ENCODE results near the gene SH3GL3.

The SH3GL3 gene

DNA sequence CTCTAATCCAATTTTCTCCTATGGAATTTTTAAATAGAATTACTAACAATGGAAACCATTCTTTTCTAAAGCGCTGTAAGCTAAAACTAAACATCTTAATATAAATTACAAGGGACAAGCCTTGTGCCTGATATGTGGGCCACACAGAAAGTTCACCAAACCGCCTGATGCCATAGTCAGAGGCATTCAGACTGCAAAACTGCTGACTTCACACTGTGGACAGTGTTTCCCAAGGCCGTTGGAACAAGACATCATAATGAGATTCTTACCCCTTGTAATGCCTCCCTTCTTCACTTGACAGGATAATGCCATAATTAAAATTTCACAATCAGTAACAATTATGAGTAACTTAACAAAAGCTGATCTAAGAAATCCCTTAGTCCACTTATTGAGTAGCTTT is 14.9 kb downstream of the SH3GL3 start:
- DNase-seq (ENCODE audit: low spot score), result no peak
- FAIRE-seq, result no peak

- no peak for FAIRE-seq
- no peak for DNase-seq (ENCODE audit: low spot score)
Observed at GRCh38 chr15:83462953-83463433, 15.9 kb downstream of the SH3GL3 start.

DNA sequence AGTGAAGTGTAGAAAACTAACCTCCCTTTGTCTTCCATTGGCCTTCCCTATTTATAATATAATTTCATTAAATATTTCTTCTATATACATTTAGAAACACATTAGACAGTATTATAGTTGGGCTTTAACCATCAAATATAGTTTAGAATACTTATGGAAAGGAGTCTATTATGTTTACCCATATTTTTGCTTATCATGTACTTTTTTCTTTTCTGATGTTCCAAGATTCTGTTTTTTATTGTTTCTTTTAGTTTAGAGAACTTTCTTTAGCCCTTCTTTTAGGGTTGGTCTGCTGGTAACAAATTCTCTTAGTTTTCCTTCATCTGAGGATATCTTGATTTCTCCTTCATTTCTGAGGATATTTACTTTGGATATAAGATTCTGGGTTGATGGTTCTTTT is 23.7 kb downstream of the SH3GL3 start:
- FAIRE-seq (no peak), DNase-seq (ENCODE audit: low spot score) (no peak)

DNA sequence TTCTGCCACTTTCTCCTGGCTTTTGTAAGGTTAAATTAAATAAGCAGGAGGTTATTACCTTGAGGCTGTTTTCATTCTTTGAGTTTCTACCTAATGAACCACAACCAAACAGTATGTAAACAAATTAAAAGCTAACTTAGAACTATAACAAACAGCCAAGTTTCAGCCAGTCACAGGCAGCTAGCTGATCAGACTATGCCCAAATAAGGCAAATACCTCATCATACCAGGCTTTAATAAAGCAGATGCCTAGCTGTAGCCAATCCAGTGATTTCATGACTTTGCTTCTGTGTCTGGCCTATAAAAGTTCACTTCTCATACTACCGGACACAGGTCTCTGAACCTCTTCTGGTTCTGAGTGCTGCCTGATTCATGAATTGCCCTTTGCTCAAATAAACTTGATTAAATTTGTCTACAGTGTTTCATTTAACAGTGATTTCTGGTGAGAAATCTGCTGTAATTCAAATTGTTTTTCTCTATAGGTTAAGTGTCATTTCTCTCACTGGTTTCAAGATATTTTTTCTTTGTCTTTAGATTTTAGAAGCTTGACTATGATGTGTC is 24.2 kb downstream of the SH3GL3 start:
- FAIRE-seq, result no peak
- DNase-seq (ENCODE audit: low spot score), result no peak

- FAIRE-seq, result no peak
- no peak for DNase-seq (ENCODE audit: low spot score)
Observed at GRCh38 chr15:83472151-83472550, 25.0 kb downstream of the SH3GL3 start.

DNA sequence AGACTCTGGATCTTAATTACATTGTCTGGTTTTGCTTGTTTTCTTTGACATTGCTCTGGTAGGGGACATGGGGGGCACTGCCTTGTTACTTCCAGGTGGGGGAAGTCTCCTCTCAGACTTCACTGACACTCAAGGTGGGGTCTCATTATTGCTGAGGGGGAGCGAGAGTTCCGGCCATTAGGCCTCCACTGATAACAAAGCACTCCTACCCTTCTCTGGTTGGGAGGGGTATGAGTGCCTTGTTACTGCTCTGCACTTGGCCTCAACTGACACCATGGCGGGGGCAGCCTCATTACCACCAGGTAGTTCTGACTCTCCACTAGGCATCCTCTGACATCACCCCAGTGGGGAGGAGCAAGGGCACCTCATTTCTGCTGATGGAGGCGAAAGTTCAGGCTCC is 25.7 kb downstream of the SH3GL3 start:
- no peak for DNase-seq (ENCODE audit: low spot score)
- FAIRE-seq, result no peak

- FAIRE-seq (no peak), DNase-seq (ENCODE audit: low spot score) (no peak)
Observed at GRCh38 chr15:83474578-83474977, 27.4 kb downstream of the SH3GL3 start.

DNA sequence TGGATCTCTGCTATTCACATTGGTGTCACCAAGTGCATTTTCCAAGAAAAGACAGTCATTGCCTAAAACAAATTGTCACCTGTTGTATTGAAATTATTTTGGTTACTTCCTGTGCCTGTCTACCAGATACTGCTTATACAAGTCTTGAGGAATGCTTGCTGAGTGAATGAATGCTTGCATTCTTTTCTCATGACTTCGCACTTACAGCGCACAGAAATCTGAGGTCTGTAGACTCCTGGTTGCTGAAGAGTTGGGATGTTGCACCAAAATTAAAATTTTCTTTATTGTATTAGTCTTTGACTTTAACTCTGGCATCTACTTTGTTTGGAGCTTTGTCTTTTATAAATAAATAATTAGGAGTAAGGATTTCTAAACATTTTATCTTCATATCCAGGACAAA is 28.4 kb downstream of the SH3GL3 start:
- no peak for FAIRE-seq
- DNase-seq (ENCODE audit: low spot score), result peak; percentile 42

DNA sequence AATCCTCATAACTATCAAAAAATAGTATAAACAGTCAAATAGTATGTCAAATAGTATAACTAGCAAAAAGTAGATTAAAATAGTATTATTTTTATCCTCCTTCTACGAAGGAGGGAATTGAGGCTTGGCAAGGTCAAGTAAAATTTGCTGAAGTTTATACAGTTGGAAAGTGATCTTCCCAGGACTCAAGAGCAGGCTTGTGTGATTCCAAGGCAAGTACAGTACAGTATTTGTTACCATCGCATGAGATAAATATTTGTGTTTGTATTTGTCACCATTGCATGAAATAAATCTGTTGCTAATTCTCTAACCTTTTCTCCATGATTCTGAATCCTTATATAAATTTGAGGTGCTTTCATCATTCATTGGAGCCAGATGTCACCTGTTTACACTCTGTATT is 28.9 kb downstream of the SH3GL3 start:
- DNase-seq (ENCODE audit: low spot score) (no peak), FAIRE-seq (no peak)

- no peak for FAIRE-seq
Observed at GRCh38 chr15:83476708-83477107, 29.6 kb downstream of the SH3GL3 start.

DNA sequence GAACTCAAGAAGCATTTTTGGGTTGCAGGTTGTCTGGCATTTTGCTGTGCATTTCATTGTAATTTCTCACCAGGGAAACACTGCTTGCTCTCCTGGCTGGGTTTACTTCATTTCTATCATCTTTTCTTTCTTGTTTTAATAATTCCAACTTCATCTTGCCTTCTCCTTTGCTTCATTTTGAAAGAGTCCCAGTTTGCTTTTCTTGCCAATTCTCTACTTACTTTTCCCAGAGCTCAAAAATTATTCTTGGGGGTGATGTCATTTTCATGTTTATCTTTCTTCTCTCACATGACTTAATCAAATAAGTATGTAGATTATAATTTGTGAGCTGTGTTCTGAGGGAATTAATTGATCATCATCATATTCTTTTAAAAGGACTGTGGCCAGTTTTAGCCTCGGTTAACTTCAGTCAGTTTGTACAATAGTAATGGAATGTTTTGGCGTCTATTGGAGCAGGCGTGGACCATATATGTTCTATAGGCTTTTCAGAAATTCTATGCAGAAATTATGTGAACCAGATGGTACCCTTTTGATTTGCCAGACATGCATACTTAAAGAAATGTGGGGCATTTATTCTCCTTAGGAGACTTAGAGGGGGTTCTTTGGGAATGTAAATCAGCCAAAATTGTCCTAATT is 30.1 kb downstream of the SH3GL3 start:
- FAIRE-seq (no peak), DNase-seq (ENCODE audit: low spot score) (no peak)

More at GRCh38 chr15:83476708-83477107, 29.6 kb downstream of the SH3GL3 start:
- no peak for DNase-seq (ENCODE audit: low spot score)

- FAIRE-seq, result no peak
- DNase-seq (ENCODE audit: low spot score), result no peak
Observed at GRCh38 chr15:83477808-83478537, 30.8 kb downstream of the SH3GL3 start.

- no peak for DNase-seq (ENCODE audit: low spot score)
- no peak for FAIRE-seq
Observed at GRCh38 chr15:83483612-83484011, 36.5 kb downstream of the SH3GL3 start.

DNA sequence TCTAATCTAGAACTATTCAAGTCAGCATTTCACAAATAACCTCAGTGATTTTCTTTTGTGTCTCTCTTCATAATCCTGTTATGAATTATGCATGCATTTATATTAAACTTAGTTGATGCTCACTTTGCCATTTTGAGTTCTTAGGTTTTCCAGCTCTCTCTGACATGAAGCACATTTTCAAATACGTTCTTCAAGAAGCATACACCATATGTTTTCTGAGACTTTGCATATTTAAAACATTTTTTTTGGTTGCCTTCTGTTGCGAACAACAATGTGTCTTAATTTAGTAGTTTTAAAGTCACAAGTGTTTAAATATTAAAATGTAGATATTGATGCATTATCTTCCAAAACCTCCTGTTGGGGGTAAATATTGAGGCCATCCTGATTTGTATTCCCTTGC is 37.5 kb downstream of the SH3GL3 start:
- FAIRE-seq, result no peak
- no peak for DNase-seq (ENCODE audit: low spot score)

- DNase-seq (ENCODE audit: low spot score), result no peak
- no peak for FAIRE-seq
Observed at GRCh38 chr15:83486363-83486762, 39.2 kb downstream of the SH3GL3 start.

- DNase-seq (ENCODE audit: low spot score), result no peak
- no peak for FAIRE-seq
Observed at GRCh38 chr15:83487519-83487918, 40.4 kb downstream of the SH3GL3 start.

DNA sequence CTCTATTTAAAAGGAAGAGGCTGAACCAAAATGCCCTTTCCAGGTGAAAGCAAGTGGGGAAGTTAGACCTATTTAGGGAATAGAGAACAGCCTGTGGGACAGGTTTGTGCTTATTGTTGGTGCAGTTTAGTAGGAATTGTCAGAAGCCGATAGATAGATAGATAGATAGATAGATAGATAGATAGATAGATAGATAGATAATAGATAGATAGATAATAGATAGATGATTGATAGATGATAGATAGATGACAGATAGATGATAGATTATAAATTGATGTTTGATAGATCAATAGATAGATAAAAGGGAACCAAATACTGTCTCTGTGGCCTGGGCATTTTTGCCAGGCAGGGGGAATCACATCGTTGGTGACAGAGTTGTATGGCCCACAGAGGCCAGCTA is 42.5 kb downstream of the SH3GL3 start:
- DNase-seq (ENCODE audit: low spot score) (no peak), FAIRE-seq (no peak)

DNA sequence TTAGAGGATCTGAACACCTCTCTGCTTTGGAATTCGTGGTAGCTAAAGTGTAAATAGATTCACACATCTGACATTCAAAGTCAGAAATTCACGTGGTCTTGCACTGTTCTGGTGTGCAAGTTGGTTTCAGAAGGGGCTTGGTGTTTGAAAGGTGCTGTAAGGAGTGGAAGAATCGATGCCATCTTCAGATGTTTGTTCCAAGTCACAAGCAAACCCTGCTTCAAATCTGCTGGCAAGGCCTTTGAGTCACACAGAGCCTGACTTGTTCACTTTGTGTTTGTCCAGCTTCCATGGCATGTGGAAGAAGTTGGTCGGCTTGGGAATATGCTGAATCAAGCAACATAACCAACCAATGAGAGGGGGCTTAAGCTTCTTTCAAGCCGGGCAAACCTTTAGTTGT is 44.3 kb downstream of the SH3GL3 start:
- no peak for DNase-seq (ENCODE audit: low spot score)
- no peak for FAIRE-seq

GRCh38 chr15:83496766-83497165 is 49.6 kb downstream of the SH3GL3 start:
- FAIRE-seq (no peak), DNase-seq (ENCODE audit: low spot score) (no peak)

DNA sequence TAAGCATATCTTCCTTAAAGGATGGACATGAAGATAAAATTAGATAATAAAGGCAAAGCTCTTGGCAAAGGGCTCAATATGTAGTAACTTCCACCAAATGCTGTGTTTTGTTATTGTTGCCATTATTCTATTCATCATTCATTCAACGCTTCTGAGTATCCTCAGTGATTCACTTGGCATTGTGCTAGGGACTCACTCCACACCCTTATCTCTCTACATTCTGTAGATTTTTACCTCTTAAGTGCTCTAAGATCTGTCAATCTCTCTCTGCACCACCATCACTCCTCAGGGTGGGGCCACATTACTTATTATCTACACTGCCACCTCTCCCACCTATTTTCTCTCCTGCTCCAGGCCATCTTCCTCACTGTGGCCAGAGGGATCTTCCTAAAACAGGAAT is 51.2 kb downstream of the SH3GL3 start:
- FAIRE-seq (no peak), DNase-seq (ENCODE audit: low spot score) (no peak)

DNA sequence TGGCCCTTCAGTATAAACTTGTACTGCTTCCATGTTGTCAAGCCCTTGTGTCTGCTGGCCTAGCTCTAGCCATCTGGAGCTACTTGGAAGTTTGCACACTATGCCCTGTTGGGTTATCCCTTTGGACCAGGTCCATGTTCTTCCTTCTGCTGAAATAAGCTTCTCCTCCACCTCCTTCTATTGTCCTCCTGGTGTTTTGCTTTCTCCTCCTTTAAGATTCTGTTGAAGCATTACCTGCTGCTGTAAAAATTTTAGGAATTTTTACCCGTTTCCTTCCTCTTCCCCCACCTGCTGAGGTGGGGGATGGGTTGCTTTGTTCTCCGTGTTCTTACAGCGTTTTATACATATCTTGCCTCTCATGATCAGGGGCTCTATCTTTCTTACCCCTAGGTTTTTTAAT is 51.7 kb downstream of the SH3GL3 start:
- FAIRE-seq, result no peak

DNA sequence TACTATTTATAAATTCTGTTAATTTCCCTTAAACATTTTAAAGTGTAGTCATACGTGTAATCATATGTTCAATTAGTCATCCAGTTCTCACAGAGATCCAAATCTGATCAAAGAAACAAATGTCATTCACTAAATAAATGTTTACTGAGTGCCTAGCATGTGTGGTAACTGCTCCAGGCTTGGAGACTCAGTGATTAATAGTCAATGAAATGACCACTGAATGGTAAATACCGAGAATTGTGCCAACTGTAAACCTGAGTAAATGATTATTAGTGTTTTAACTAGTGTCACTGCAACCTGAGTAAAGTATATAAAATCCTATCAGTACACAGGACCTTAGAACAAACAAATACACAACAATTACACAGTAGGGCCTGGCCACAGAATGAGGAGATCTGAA is 52.3 kb downstream of the SH3GL3 start:
- DNase-seq (ENCODE audit: low spot score) (no peak), FAIRE-seq (no peak)

More for the DNA sequence above, 51.7 kb downstream of the SH3GL3 start:
- DNase-seq (ENCODE audit: low spot score), result no peak
